Ishikawa (cell line): ENCODE measurements around the gene MDH1B.

ENCODE experiments used
- CEBPB ChIP-seq: IDR thresholded peaks from 2 replicates; pipeline ENCODE4 v1.6.1; 2012
- CREB1 ChIP-seq: IDR thresholded peaks from 2 replicates; pipeline ENCODE4 v1.6.1; 2012; ENCODE audit warnings: low read depth
- EGR1 ChIP-seq: IDR thresholded peaks from 2 replicates; pipeline ENCODE4 v1.6.1; 2012
- EP300 ChIP-seq: IDR thresholded peaks from 2 replicates; pipeline ENCODE4 v1.6.1; 2012; ENCODE audit warnings: borderline replicate concordance
- FOXM1 ChIP-seq: IDR thresholded peaks from 2 replicates; pipeline ENCODE4 v1.6.1; 2012; ENCODE audit warnings: low read depth, borderline replicate concordance
- NFIC ChIP-seq: IDR thresholded peaks from 2 replicates; pipeline ENCODE4 v1.6.1; 2012
- RAD21 ChIP-seq: IDR thresholded peaks from 2 replicates; pipeline ENCODE4 v1.6.1; 2012; ENCODE audit warnings: low read depth
- REST ChIP-seq: IDR thresholded peaks from 2 replicates; pipeline ENCODE4 v1.6.1; 2012; ENCODE audit warnings: low read depth, mild to moderate bottlenecking
- TAF1 ChIP-seq: IDR thresholded peaks from 2 replicates; pipeline ENCODE4 v1.6.1; 2012; ENCODE audit warnings: low read depth, mild to moderate bottlenecking
- TEAD4 ChIP-seq: IDR thresholded peaks from 2 replicates; pipeline ENCODE4 v1.6.1; 2012
- YY1 ChIP-seq: IDR thresholded peaks from 2 replicates; pipeline ENCODE4 v1.6.1; 2012; ENCODE audit warnings: low read depth
- ZBTB7A ChIP-seq: IDR thresholded peaks from 2 replicates; pipeline ENCODE4 v1.6.1; 2012; ENCODE audit warnings: low read depth
- TF ChIP-seq, protein P1 (sequence below): IDR thresholded peaks from 2 replicates; pipeline ENCODE4 v1.6.1; 2012

- TF ChIP-seq, protein P1, sequence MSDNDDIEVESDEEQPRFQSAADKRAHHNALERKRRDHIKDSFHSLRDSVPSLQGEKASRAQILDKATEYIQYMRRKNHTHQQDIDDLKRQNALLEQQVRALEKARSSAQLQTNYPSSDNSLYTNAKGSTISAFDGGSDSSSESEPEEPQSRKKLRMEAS: no peak
- TF ChIP-seq CREB1 (no peak), EP300 (no peak), NFIC (no peak), TAF1 (no peak), ZBTB7A (no peak), CEBPB (no peak), YY1 (no peak), RAD21 (no peak), FOXM1 (no peak), REST (no peak), TEAD4 (no peak), EGR1 (no peak)
These were observed 25.9 kb downstream of the MDH1B start for GRCh38 chr2:206739271-206739670.
